Small intestine (tissue), 7 donors: ENCODE measurements around the gene TPSG1. TPM values are rescaled to one million over a fixed set of nuclear protein-coding genes. Genes with fewer than 3 reads are reported as not detected.

Experiments
- DNase-seq, 2 donors: peaks; one replicate each; pipeline versions ENCODE4 v3.0.0 to v3.0.0-alpha.2; 2013
- FAIRE-seq: peaks from 2 replicates; lab custom pipeline; 2012; peaks lifted over from hg19 to GRCh38; lab: Jason Lieb, UNC
- H3K27ac ChIP-seq, 3 donors: one replicate each; pipeline ENCODE4 v1.5.1; 2013; ENCODE audit warnings: low read length in 2 of 3, mild to moderate bottlenecking in 2 of 3, control low read depth in 1 of 3, inconsistent platforms in 1 of 3, low read depth in 1 of 3, moderate library complexity in 1 of 3
- H3K27me3 ChIP-seq, 3 donors: one replicate each; pipeline ENCODE4 v1.6.1; 2013; ENCODE audit warnings: low read length in 3 of 3, inconsistent platforms in 1 of 3; ENCODE audit not compliant: control insufficient read depth in 3 of 3, insufficient read depth in 3 of 3
- H3K36me3 ChIP-seq, 3 donors: one replicate each; pipeline ENCODE4 v1.6.1; 2013; ENCODE audit warnings: low read length in 3 of 3, inconsistent platforms in 1 of 3, low read depth in 1 of 3, mild to moderate bottlenecking in 1 of 3, moderate library complexity in 1 of 3; ENCODE audit not compliant: control insufficient read depth in 3 of 3, insufficient read depth in 2 of 3
- H3K4me1 ChIP-seq, 3 donors: one replicate each; pipeline ENCODE4 v1.6.1; 2013; ENCODE audit warnings: low read length in 2 of 3, inconsistent platforms in 1 of 3, low read depth in 1 of 3, mild to moderate bottlenecking in 1 of 3, moderate library complexity in 1 of 3; ENCODE audit not compliant: control insufficient read depth in 3 of 3, insufficient read depth in 2 of 3
- H3K4me3 ChIP-seq, 3 donors: one replicate each; pipeline ENCODE4 v1.5.1; 2013; ENCODE audit warnings: low read length in 3 of 3, control low read depth in 1 of 3, inconsistent platforms in 1 of 3, low read depth in 1 of 3, mild to moderate bottlenecking in 1 of 3, moderate library complexity in 1 of 3
- H3K9me3 ChIP-seq, 2 donors: one replicate each; pipeline ENCODE4 v1.6.1; 2013; ENCODE audit warnings: low read depth in 1 of 2, low read length in 1 of 2; ENCODE audit not compliant: control insufficient read depth in 2 of 2, insufficient read depth in 1 of 2
- WGBS, 3 donors: extraction: QIAGEN DNeasy Blood & Tissue Kit; methylation state at CpG; one replicate each; pipeline ENCODE4 v1.1.7; 2013; 5-methylcytosine and 5-hydroxymethylcytosine counted together
- polyA plus RNA-seq, 4 donors: library from polyadenylated mRNA; stranded (reverse) in 3 of 4; unstranded in 1 of 4; fragments of 200-250 nt in 3 of 4; fragments of 120-200 nt in 1 of 4; gene quantifications; one replicate each; pipeline versions ENCODE4 v1.2.1 to v1.2.3, GENCODE V29; 2013
- donor health status: healthy with polysubstance abuse.
- donor health status: control.
- donor health status: control.
- donor health status: Bipolar disorder and iron deficiency.
- donor health status: healthy.

Gene TPSG1
- polyA plus RNA-seq, 4 donors, result 3.3 to 40.9 (median 14.0) TPM

GRCh38 chr16:1265826-1266225, 40.8 kb upstream of the TPSG1 start:
- H3K36me3 ChIP-seq, result no peaks in the 10 kb centered on the region

GRCh38 chr16:1265090-1265630, 40.1 kb upstream of the TPSG1 start:
- no peaks in the 10 kb centered on the region for H3K9me3 ChIP-seq
- DNase-seq (no peak), FAIRE-seq (no peak)
- WGBS, 3 donors, result 81 to 82% (median 82%) methylated on average over 13 of the region's 13 CpGs
- H3K36me3 ChIP-seq, result no peaks in the 10 kb centered on the region
- no peaks in the 10 kb centered on the region for H3K4me1 ChIP-seq
- H3K4me3 ChIP-seq, result no peak overlapping the region
- H3K27ac ChIP-seq, result no peak overlapping the region
- H3K27me3 ChIP-seq, result peaks cover 3 to 26% (median 8%) of the 10 kb centered on the region in 3 donors

More at GRCh38 chr16:1265826-1266225, 40.8 kb upstream of the TPSG1 start:
- 79 to 89% (median 82%) methylated on average over 15 to 19 of the region's 19 CpGs for WGBS, 3 donors
- Histone ChIP-seq H3K27me3 (peaks cover 0 to 19% (median 3%) of the 10 kb centered on the region in 3 donors), H3K4me1 (peaks cover 0 to 2% (median 0%) of the 10 kb centered on the region in 3 donors), H3K9me3 (no peaks in the 10 kb centered on the region), H3K4me3 (no peak overlapping the region), H3K27ac (no peak overlapping the region)
- FAIRE-seq (no peak), DNase-seq (no peak)

- 96 to 97% (median 96%) methylated on average over 16 of the region's 16 CpGs for WGBS, 3 donors
- Histone ChIP-seq H3K4me1 (no peaks in the 10 kb centered on the region), H3K9me3 (no peaks in the 10 kb centered on the region), H3K4me3 (no peak overlapping the region), H3K27me3 (peaks cover 6 to 32% (median 15%) of the 10 kb centered on the region in 3 donors), H3K27ac (no peak overlapping the region), H3K36me3 (no peaks in the 10 kb centered on the region)
- no peak for FAIRE-seq
- DNase-seq, result no peak
Observed at GRCh38 chr16:1264345-1265089, 39.4 kb upstream of the TPSG1 start.

- no peaks in the 10 kb centered on the region for H3K9me3 ChIP-seq
- DNase-seq (no peak), FAIRE-seq (no peak)
- WGBS, 3 donors, result 60 to 81% (median 66%) methylated on average over 15 of the region's 15 CpGs
- H3K36me3 ChIP-seq, result no peaks in the 10 kb centered on the region
- no peak overlapping the region for H3K27ac ChIP-seq
- H3K27me3 ChIP-seq, result peaks cover 6 to 40% (median 15%) of the 10 kb centered on the region in 3 donors
- no peak overlapping the region for H3K4me3 ChIP-seq
- no peaks in the 10 kb centered on the region for H3K4me1 ChIP-seq
Observed at GRCh38 chr16:1263591-1264344, 38.7 kb upstream of the TPSG1 start.

- Histone ChIP-seq H3K27me3 (peaks cover 6 to 40% (median 15%) of the 10 kb centered on the region in 3 donors), H3K4me1 (no peaks in the 10 kb centered on the region), H3K36me3 (no peaks in the 10 kb centered on the region), H3K27ac (no peak overlapping the region), H3K9me3 (no peaks in the 10 kb centered on the region), H3K4me3 (no peak overlapping the region)
- 75 to 84% (median 81%) methylated on average over 8 to 9 of the region's 9 CpGs for WGBS, 3 donors
- DNase-seq (no peak), FAIRE-seq (no peak)
Observed at GRCh38 chr16:1262846-1263221, 37.8 kb upstream of the TPSG1 start.

- no peak overlapping the region for H3K27ac ChIP-seq
- DNase-seq, result no peak
- no peak overlapping the region for H3K4me3 ChIP-seq
- FAIRE-seq, result no peak
- H3K4me1 ChIP-seq, result no peaks in the 10 kb centered on the region
- H3K36me3 ChIP-seq, result no peaks in the 10 kb centered on the region
- peaks cover 6 to 40% (median 15%) of the 10 kb centered on the region in 3 donors for H3K27me3 ChIP-seq
- 80 to 84% (median 80%) methylated on average over 30 to 32 of the region's 32 CpGs for WGBS, 3 donors
- H3K9me3 ChIP-seq, result no peaks in the 10 kb centered on the region
Observed at GRCh38 chr16:1262210-1262845, 37.3 kb upstream of the TPSG1 start.

- DNase-seq (no peak), FAIRE-seq (no peak)
- WGBS, 3 donors, result 8 to 14% (median 13%) methylated on average over 38 to 47 of the region's 47 CpGs
Observed at GRCh38 chr16:1261131-1261892, 36.2 kb upstream of the TPSG1 start.

More at GRCh38 chr16:1261131-1261892, 36.2 kb upstream of the TPSG1 start:
- Histone ChIP-seq H3K27ac (no peak overlapping the region), H3K4me3 (no peak overlapping the region), H3K4me1 (no peaks in the 10 kb centered on the region), H3K27me3 (peaks cover 9 to 40% (median 15%) of the 10 kb centered on the region in 3 donors), H3K9me3 (no peaks in the 10 kb centered on the region), H3K36me3 (no peaks in the 10 kb centered on the region)
